HG03280 (cell line): ENCODE results near the gene PSMB3.

Experiments used
- ATAC-seq: cut with Tn5 transposase; IDR thresholded peaks from one replicate; pipeline ENCODE4 v1.9.1; 2021; ENCODE audit warnings: mild to moderate bottlenecking, moderate library complexity; ENCODE audit not compliant: unreplicated experiment

Gene PSMB3

DNA sequence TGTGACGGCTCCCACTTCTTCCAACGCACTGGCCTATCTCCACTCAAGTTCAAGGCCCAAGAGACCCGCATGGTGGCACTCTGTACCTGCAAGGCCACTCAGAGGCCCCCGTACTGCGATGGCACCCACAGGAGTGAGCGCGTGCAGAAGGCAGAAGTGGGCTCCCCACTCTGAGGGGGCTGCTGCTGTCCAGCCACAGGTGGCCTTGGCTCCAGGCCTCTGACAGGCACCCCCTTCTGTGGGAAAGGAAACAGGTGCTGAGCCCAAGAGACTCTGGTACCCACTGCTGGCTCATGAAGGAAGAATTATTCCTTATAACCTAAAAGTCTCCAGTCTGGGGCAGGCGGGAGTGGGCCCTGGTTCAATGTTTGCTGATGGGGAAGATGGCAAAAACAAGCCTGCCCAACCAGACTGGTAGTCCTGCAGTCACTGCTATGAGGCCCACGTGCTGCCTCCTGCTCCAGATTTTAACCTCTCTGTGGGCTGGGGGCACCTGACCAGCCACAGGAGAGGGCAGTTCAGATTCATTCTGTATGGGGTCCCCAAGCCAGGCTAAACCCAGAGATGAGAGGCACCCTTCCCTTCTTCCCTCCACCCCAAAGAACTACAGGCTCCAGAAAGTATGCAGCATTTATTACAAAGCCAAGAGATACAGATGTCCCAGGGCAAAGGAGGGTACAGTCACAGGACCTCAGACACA, 19.1 kb upstream of the PSMB3 start:
- no peak for ATAC-seq

GRCh38 chr17:38733982-38734973, 18.3 kb upstream of the PSMB3 start:
- no peak for ATAC-seq

DNA sequence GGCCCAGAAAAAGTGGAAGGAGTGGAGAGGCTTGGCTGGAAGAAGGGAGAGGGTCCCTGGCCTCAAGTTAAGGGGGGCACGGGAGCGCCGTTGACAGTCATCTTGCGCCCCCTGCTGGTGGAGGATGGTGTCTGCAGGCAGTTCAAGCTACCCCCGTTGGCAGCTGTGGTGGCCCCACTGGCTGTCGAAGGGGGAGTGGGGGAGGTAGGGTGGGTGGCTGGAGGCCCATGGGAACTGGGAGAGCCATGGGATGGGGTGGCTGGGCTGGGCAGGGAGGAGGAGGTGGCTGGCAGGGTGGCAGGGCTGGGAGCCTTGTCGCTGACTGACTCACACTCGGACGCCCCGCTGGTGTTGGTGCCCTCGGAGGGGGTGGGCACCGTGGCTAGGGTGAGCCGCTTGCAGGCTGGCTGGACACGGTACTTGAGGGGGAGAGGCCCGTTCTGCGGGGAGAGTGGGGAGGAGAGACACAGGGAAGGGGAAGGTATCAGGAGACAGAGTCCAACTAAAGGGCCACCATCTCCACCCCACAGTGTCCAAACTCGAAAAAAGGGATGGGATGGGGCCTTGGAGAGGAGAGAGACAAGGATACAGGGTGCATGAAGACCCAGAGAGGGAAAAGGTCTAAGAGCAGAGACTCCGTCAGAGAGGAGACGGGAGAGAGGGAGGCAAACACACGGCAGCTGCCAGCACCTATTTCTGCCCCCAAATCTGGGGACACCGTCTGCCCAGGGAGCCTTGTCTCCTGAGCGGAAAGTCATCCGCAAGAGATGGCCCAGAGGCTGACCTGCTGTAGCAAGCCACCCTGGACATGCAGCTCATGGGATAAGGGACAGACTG, 17.2 kb upstream of the PSMB3 start:
- no peak for ATAC-seq

DNA sequence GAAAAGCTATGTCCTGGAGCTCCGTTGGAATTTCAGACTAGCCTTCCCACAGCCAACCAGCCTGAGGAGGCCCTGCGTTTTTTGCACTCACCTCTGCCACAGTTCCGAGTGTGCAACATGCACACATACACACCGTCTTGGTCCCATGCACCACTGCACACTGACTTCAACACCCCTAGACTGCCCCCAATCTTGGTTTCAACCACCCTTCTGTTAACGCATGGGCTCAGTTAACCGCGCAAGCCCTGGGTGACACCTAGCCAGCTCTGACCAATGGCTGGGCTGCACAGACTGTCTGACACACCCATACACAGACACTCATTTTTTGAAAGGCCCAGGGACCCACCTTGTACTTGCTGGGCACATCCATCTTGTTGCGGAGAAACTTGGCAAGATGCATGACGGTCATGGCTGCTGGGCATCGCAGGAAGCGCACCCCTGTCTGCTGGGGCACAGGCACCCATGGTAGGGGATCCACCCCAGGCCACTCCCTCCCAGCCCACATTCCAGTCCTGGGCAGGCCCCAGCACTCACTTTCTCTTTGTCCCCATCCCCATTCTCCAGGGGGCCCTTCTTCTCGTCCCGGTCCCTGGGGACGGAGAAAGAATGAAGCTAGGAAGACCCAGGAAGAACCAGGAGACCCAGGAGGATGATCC, 14.4 kb upstream of the PSMB3 start:
- ATAC-seq: no peak

DNA sequence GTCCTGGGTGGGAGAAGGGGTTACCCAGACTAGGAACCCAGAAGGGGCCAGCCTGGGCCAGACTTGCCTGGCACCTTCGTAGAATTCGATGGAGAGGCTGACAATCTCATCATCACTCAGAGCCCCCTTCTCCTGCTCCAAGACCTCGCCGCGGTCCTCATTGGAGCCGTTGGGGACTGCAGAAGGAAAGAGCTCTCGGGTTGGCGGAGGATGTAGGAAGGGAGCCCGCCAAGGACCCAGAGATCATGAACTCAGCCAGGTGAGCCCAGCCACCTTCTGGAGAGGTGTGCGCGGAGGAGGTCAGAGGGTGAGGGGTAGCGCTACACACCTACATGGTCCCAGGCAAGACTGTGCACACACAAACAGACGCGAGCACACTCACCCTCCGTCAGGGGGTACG, 13.9 kb upstream of the PSMB3 start:
- ATAC-seq: no peak

- ATAC-seq: no peak
These were observed 13.2 kb upstream of the PSMB3 start for GRCh38 chr17:38739305-38739704.

DNA sequence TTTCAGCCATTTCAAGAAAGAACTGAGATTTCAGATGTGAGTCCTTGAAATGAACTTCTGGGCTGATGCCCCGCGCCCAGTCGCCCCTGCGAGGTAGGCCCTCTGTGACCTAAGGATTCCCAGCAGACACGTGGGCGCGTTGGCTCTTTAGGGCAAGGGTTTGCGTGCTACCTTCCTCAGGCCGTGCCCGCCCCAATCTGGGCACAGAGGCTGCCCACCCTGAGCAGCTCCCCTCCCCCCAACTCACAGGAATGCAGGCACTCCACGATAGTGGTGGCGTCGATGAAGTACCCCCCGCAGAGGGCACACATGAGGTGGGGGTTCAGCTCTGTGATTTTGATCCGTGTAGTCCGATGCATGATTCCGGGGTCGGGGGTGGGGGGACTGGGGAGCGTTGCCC, 12.5 kb upstream of the PSMB3 start:
- no peak for ATAC-seq

- ATAC-seq: no peak
These were observed 11.7 kb upstream of the PSMB3 start for GRCh38 chr17:38740806-38741205.

DNA sequence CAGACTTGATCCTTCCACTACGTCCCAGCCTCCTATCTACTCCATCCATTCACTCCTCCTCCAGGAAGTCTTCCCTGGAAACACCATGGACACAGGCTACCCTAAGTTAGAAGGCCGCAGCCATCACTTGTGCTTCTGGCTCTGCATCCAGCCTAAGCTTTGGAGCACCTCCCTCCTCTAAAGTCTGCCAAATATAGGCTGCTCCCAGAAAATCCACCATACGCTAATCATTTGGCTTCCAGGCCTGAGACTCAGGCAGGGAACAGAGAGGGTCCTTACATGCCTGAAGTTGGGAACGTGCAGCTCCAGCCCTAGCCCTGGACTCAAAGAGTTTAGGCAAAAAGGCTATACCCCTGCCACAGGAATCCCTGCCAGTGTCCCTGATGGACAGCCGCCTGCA, 11.1 kb upstream of the PSMB3 start:
- no peak for ATAC-seq

- no peak for ATAC-seq
These were observed 10.6 kb upstream of the PSMB3 start for GRCh38 chr17:38741921-38742410.

- no peak for ATAC-seq
These were observed 9.9 kb upstream of the PSMB3 start for GRCh38 chr17:38742411-38743308.

GRCh38 chr17:38743556-38744171, 8.9 kb upstream of the PSMB3 start:
- no peak for ATAC-seq

DNA sequence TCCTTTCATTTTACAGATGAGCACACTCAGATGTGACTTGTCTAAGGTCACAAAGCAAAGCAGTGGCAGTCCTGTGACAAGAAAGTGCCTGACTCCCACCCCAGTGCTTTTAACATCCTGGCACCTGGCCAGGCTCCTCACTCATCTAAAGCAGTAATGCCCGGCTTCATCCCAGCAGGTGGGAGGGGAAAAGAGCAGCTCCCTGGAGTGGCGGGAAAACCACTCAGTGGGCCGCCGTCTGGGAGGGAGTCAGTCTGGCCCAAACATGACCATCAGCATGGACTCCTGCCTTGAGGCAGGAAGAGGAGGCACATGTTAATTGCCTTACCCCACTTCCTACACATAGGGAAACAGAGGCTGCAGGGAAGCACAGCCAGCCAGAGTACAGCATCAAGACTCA, 7.0 kb upstream of the PSMB3 start:
- no peak for ATAC-seq

GRCh38 chr17:38746004-38746848, 6.3 kb upstream of the PSMB3 start:
- no peak for ATAC-seq

DNA sequence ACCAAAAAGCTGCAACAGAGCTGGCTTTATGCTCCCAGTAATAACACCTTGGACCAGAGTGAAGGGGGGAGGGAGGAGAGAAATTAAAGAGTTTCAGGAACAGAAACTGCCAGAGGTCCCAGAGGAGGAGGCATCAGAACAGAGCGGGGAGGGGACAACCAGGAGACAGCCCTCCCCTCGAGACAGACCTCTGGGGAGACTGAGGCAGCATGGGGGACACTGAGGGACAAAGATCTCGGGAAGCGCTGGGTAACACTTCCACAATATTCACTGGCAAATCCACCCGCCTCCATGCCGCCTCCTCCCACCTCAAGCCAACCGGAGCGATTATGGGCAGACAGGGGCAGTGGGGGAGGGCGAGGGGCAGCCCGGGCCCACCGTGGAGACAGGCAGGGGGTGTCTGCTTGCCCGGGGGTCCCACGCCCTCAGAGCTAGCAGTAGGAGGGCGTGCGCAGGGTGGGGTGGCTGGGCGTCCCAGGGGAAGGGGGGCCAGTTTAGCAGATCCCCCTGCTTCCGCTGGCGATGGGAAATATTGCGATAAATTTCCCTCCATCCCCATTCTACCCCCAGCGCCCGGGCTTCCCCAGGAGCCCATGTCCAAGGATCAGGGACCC, 5.6 kb upstream of the PSMB3 start:
- ATAC-seq: no peak

DNA sequence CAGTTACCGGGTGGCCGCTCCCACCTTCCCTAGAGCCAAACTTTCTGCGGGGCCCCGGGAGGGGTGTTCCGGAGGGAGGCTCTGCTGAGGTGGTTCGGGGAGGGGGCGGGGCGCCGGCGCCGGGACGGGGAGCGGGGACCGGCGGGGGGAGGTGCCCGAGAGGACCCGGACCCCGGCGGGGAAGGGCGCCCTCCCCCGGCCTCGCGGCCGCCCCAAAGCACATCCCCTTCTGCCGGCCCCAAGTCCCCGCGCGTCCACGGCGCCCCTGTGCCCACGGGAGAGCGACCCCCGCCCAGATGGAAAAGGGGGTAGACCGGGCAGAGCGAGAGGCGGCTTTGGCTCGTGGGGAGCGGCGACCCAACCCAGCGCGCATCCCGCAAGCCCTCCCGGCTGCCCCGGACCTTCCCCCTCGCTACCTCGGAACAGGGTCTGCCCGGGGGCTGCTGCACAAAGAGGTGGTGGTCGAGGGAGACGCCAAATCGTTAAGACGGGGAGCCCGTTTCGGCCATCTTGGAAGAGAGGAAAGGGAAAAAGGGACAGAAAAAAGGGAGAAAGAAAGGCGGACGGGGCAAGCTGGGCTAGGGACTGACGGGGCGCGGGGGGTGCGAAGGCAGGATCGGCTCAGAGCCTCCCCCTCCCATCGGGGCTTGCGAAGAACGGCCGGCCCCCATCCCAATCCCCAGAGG, 4.9 kb upstream of the PSMB3 start:
- ATAC-seq: no peak
